ENCODE results near the gene LAMA2. TPM values are rescaled to one million over a fixed set of nuclear protein-coding genes. Genes with fewer than 3 reads are reported as not detected.

LAMA2 gene
- total and polyA plus RNA-seq, 2 of the 8 experiments (the other 6 are each of a cell fraction or from before 2014, with no cell fraction given), result 1.3 to 3.8 TPM

- Histone ChIP-seq H3K4ac (replicated peaks; ENCODE audit: insufficient read length, low read depth, low read length) (no peak overlapping the region), H3K4me1 (replicated peaks in 1 of 4; ENCODE audit: control insufficient read depth in 3 of 4, insufficient read depth in 4 of 4, low read length in 3 of 4) (no peaks in the 10 kb centered on the region), H2BK120ac (replicated peaks; ENCODE audit: low read depth, low read length) (no peak overlapping the region), H4K5ac (ENCODE audit: insufficient read length, low read depth, low read length) (no peak overlapping the region), H2BK20ac (ENCODE audit: low read length) (no peak overlapping the region), H3K27me3 (replicated peaks in 1 of 4; ENCODE audit: control insufficient read depth in 3 of 4, extremely low read depth in 1 of 4, insufficient read depth in 3 of 4, low read length in 3 of 4) (no peaks in the 10 kb centered on the region), H4K91ac (replicated peaks; ENCODE audit: insufficient read length, low read length) (no peak overlapping the region), H3K4me2 (ENCODE audit: insufficient read depth in 1 of 2, low read depth in 2 of 2, low read length in 2 of 2) (no peak overlapping the region), H3K79me1 (ENCODE audit: low read depth, low read length) (no peaks in the 10 kb centered on the region), H3K23me2 (ENCODE audit: low read depth, low read length) (no peaks in the 10 kb centered on the region), H3K9ac (replicated peaks in 1 of 4; ENCODE audit: extremely low read depth in 1 of 4, low read depth in 3 of 4, low read length in 3 of 4) (no peak overlapping the region), H3K9me3 (ENCODE audit: insufficient read depth in 2 of 2, low read depth in 1 of 2, low read length in 1 of 2) (no peaks in the 10 kb centered on the region), H2AK5ac (ENCODE audit: low read depth, low read length) (no peak overlapping the region), H3K36me3 (ENCODE audit: control insufficient read depth in 2 of 4, insufficient read depth in 4 of 4, low read length in 3 of 4) (no peaks in the 10 kb centered on the region), H3K23ac (ENCODE audit: insufficient read length) (no peak overlapping the region), H3K14ac (ENCODE audit: insufficient read length) (no peak overlapping the region), H2AFZ (ENCODE audit: low read length) (no peak overlapping the region), H4K8ac (ENCODE audit: extremely low read depth, insufficient read depth, low read length) (no peak overlapping the region), H4K20me1 (replicated peaks in 1 of 2; ENCODE audit: control insufficient read depth in 1 of 2, insufficient read depth in 2 of 2, low read length in 2 of 2) (no peaks in the 10 kb centered on the region), H3K79me2 (ENCODE audit: control insufficient read depth in 1 of 2, insufficient read depth in 2 of 2, low read length in 2 of 2) (no peaks in the 10 kb centered on the region), H2BK12ac (ENCODE audit: low read depth, low read length) (no peak overlapping the region), H3K56ac (replicated peaks; ENCODE audit: insufficient read length, low read depth, low read length) (no peak overlapping the region), H3K27ac (ENCODE audit: low read depth, low read length) (no peak overlapping the region), H3K4me3 (ENCODE audit: extremely low read depth in 1 of 4, insufficient read depth in 2 of 4, low read depth in 3 of 4, low read length in 4 of 4) (no peak overlapping the region), H3K18ac (ENCODE audit: extremely low read depth, low read length) (no peak overlapping the region), H2BK5ac (ENCODE audit: low read depth, low read length) (no peak overlapping the region), H2BK15ac (ENCODE audit: low read length) (no peak overlapping the region)
- ChIA-PET POLR2A (ENCODE audit: partially characterized antibody) (no interaction called here), CTCF (ENCODE audit: partially characterized antibody) (interaction anchor here (0.7 to 2.0 kb wide), 2 partner anchors 9 to 110 kb away, joined by 3 to 4 read pairs; no protein-coding TSS in a partner anchor)
- DNase-seq (ENCODE audit: low read depth in 1 of 2, low spot score in 2 of 2), result no peak
- no peak for FAIRE-seq
- 86% methylated on average over 3 of the region's 3 CpGs; no CpG with 5 or more reads in 1 of the 2 experiments for WGBS, 2 experiments (ENCODE audit: extremely low coverage in 1 of 2, insufficient coverage in 1 of 2, insufficient read length in 1 of 2, insufficient replicate concordance in 2 of 2, low coverage in 1 of 2, low lambda C conversion rate in 2 of 2, missing lambda C conversion rate in 1 of 2)
- TF ChIP-seq CHD1 (IDR thresholded peaks at IDR 0.05; ENCODE audit: low read depth, low read length) (no peak), ASH2L (IDR thresholded peaks at IDR 0.05; ENCODE audit: low read length) (no peak), TCF12 (IDR thresholded peaks at IDR 0.05; ENCODE audit: low read depth, low read length) (no peak), TAF1 (IDR thresholded peaks at IDR 0.05; ENCODE audit: low read depth, low read length) (no peak)
Measured at GRCh38 chr6:129264480-129265045, 381.6 kb downstream of the LAMA2 start.
